ENCODE measurements around the gene MEPCE. TPM values are rescaled to one million over a fixed set of nuclear protein-coding genes. Genes with fewer than 3 reads are reported as not detected.
A peak's percentile ranks its signal among the peaks of the same experiment; 100 is the strongest.

Gene MEPCE
- total and polyA plus RNA-seq, 10 of the 15 experiments (the other 5 are each of a cell fraction or from before 2014, with no cell fraction given) = 8.2 to 48.0 (median 22.1) TPM

- H3K4me3 ChIP-seq = no peak overlapping the region
- 0 out of 2 replicates have a peak, but pooled peaks have one; percentile 20 for TF ChIP-seq ZNF384 (IDR thresholded peaks at IDR 0.05; ENCODE audit: borderline replicate concordance, low read depth, low read length)
- peak in 2 of 3 experiments; percentile 2 to 18; a peak in 1 of 6 replicates for TF ChIP-seq CTCF (IDR thresholded peaks at IDR 0.05 in 2 of 3, conservative IDR thresholded peaks at IDR 0.05 in 1 of 3; ENCODE audit: control insufficient read depth in 2 of 3, extremely low read depth in 1 of 3, insufficient read depth in 1 of 3, low read depth in 3 of 3, low read length in 3 of 3)
- peak; percentile 18; the same call in 1 of the 2 replicates for TF ChIP-seq SPI1 (IDR thresholded peaks at IDR 0.05; ENCODE audit: borderline replicate concordance, insufficient read depth, low read depth, low read length)
- 0 out of 2 replicates have a peak, but pooled peaks have one; percentile 27 for TF ChIP-seq RELB (IDR thresholded peaks at IDR 0.05; ENCODE audit: low read depth)
- no peak for TF ChIP-seq ZNF687 (IDR thresholded peaks at IDR 0.05)
- H3K36me3 ChIP-seq (ENCODE audit: control insufficient read depth in 2 of 2, insufficient read depth in 2 of 2, low read length in 1 of 2) = no peaks in the 10 kb centered on the region
- H3K4me2 ChIP-seq (ENCODE audit: control insufficient read depth, insufficient read depth) = 0 out of 2 replicates have a peak overlapping the region, but pooled peaks have one; percentile 11
- no peak for FAIRE-seq
- in situ Hi-C loops (cut with MboI) (no loop called here), intact Hi-C loops (cut with micrococcal nuclease; ENCODE audit: unreplicated experiment) (loop anchor here (1.0 kb wide), 1 partner anchor 31 kb away; no protein-coding TSS in a partner anchor)
- ChIA-PET RAD21 (ENCODE audit: unreplicated experiment) (interaction anchor here (0.9 to 2.9 kb wide), 6 partner anchors 10 to 53 kb away, joined by 3 to 13 read pairs (median 4); partner anchors contain the start of genes MEPCE and ZCWPW1), POLR2A (interaction anchor here (0.5 to 2.3 kb wide), 7 partner anchors 9 to 127 kb away, joined by 3 to 11 read pairs (median 4); partner anchors contain the start of gene ZCWPW1), SMC1A (ENCODE audit: uncharacterized antibody, unreplicated experiment) (interaction anchor here (1.0 to 2.9 kb wide), 6 partner anchors 11 to 286 kb away, joined by 3 to 10 read pairs (median 4); partner anchors contain the start of gene MEPCE), CTCF (interaction anchor here (0.5 to 2.5 kb wide), 11 partner anchors 9 to 288 kb away, joined by 3 to 18 read pairs (median 4); partner anchors contain the start of gene ZCWPW1)
- no TSS peak for BruUV-seq (replicated peaks)
- 92% methylated on average over 1 of the region's 1 CpG for WGBS (ENCODE audit: insufficient coverage, insufficient replicate concordance, low lambda C conversion rate, missing lambda C conversion rate)
- peak; percentile 80 for ATAC-seq
- DNase-seq (ENCODE audit: low read depth, low spot score) = no peak
- peak overlapping the region; percentile 35; the same call in 1 of the 2 replicates for H3K27ac ChIP-seq (ENCODE audit: control insufficient read depth, insufficient read depth)
- H2AFZ ChIP-seq (ENCODE audit: control insufficient read depth, low read depth, low read length) = no peak overlapping the region
- no peaks in the 10 kb centered on the region for H3K79me2 ChIP-seq (ENCODE audit: control insufficient read depth, insufficient read depth, low read length)
- H3K9me3 ChIP-seq (replicated peaks; ENCODE audit: control insufficient read depth, insufficient read depth, low read length) = no peaks in the 10 kb centered on the region
- no peaks in the 10 kb centered on the region for H3K27me3 ChIP-seq (replicated peaks in 1 of 2; ENCODE audit: control insufficient read depth in 2 of 2, insufficient read depth in 2 of 2, low read length in 1 of 2)
- no peak overlapping the region for H3K9ac ChIP-seq (ENCODE audit: control insufficient read depth, insufficient read depth, low read length)
- no peaks in the 10 kb centered on the region for H4K20me1 ChIP-seq (ENCODE audit: control insufficient read depth, insufficient read depth)
- H3K4me1 ChIP-seq (ENCODE audit: control insufficient read depth, insufficient read depth, low read length) = peaks cover 16% of the 10 kb centered on the region
These were observed 10.5 kb upstream of the MEPCE start for GRCh38 chr7:100418930-100419659.

Data from GM12878 (cell line).